GM12878 (cell line): ENCODE results near the gene RERE. TPM values are rescaled to one million over a fixed set of nuclear protein-coding genes. Genes with fewer than 3 reads are reported as not detected.

Experiments
- ATAC-seq: fragments of 200-7000 bp; cut with Tn5 transposase; 3 replicates; pipeline ENCODE4 v1.9.1; 2020; ENCODE audit warnings: mild to moderate bottlenecking, moderate library complexity
- BruUV-seq: library from RNA; stranded (reverse); fragments of 400-500 nt; replicated peaks from 2 replicates; lab custom pipeline; 2021; lab: Mats Ljungman, UMichigan
- CTCF ChIA-PET: fragments of 300-600 bp; sonication (Branson Sonifier 250); formaldehyde crosslinking; extraction: SDS; loops from one replicate; lab custom pipeline; 2021; ENCODE audit warnings: inconsistent platforms; lab: Yijun Ruan, JAX
- POLR2A ChIA-PET: fragments of 350-600 bp; formaldehyde crosslinking; extraction: SDS; loops from one replicate; lab custom pipeline; 2021; ENCODE audit warnings: inconsistent platforms; lab: Charles Lee
- RAD21 ChIA-PET: fragments of 300-600 bp; sonication (Branson Sonifier 250); formaldehyde crosslinking; loops from one replicate; lab custom pipeline; 2023; ENCODE audit warnings: antibody characterized with exemption; ENCODE audit not compliant: unreplicated experiment; lab: Charles Lee
- SMC1A ChIA-PET: fragments of 300-600 bp; sonication (Branson Sonifier 250); formaldehyde crosslinking; loops from one replicate; lab custom pipeline; 2023; ENCODE audit not compliant: unreplicated experiment, uncharacterized antibody; lab: Charles Lee
- DNase-seq: peaks from one replicate; pipeline ENCODE4 v3.0.0-alpha.2; 2011; ENCODE audit warnings: low read depth, low spot score
- FAIRE-seq: peaks from 3 replicates; lab custom pipeline; 2011; peaks lifted over from hg19 to GRCh38; lab: Jason Lieb, UNC
- H2AFZ ChIP-seq: 2 replicates; pipeline ENCODE4 v1.6.0; 2011; ENCODE audit warnings: low read depth, low read length, control low read depth; ENCODE audit not compliant: control insufficient read depth
- H3K27ac ChIP-seq: 2 replicates; pipeline ENCODE4 v1.5.1; 2011; ENCODE audit warnings: control low read depth; ENCODE audit not compliant: control insufficient read depth, insufficient read depth
- H3K27me3 ChIP-seq, 2 experiments: replicated peaks in 1 of 2; 2 replicates each; pipeline versions ENCODE4 v1.6.0 to v1.6.1; 2011; ENCODE audit warnings: low read length in 1 of 2; ENCODE audit not compliant: control insufficient read depth in 2 of 2, insufficient read depth in 2 of 2
- H3K36me3 ChIP-seq, 2 experiments: 2 replicates each; pipeline ENCODE4 v1.5.1; 2011; ENCODE audit warnings: low read length in 1 of 2; ENCODE audit not compliant: control insufficient read depth in 2 of 2, insufficient read depth in 2 of 2
- H3K4me1 ChIP-seq: 2 replicates; pipeline ENCODE4 v1.6.1; 2011; ENCODE audit warnings: mild to moderate bottlenecking, low read length, moderate library complexity, mixed read lengths; ENCODE audit not compliant: control insufficient read depth, insufficient read depth
- H3K4me2 ChIP-seq: 2 replicates; pipeline ENCODE4 v1.6.0; 2011; ENCODE audit warnings: control low read depth; ENCODE audit not compliant: control insufficient read depth, insufficient read depth
- H3K4me3 ChIP-seq: fragments of 200-600 bp; sonication (generic); 2 replicates; pipeline ENCODE4 v1.5.1; 2016
- H3K79me2 ChIP-seq: 2 replicates; pipeline ENCODE4 v1.6.0; 2011; ENCODE audit warnings: low read length; ENCODE audit not compliant: control insufficient read depth, insufficient read depth
- H3K9ac ChIP-seq: 2 replicates; pipeline ENCODE4 v1.8.0; 2011; ENCODE audit warnings: low read length, control low read depth, mixed read lengths; ENCODE audit not compliant: control insufficient read depth, insufficient read depth
- H3K9me3 ChIP-seq: replicated peaks from 3 replicates; pipeline ENCODE4 v1.5.1; 2011; ENCODE audit warnings: mild to moderate bottlenecking, low read length; ENCODE audit not compliant: control insufficient read depth, insufficient read depth
- H4K20me1 ChIP-seq: 2 replicates; pipeline ENCODE4 v1.6.0; 2011; ENCODE audit not compliant: control insufficient read depth, insufficient read depth
- HDGF ChIP-seq: fragments of 450-650 bp; IDR thresholded peaks from 2 replicates; pipeline ENCODE4 v1.6.1; 2016; ENCODE audit warnings: antibody characterized with exemption
- MTA3 ChIP-seq: IDR thresholded peaks from 2 replicates; pipeline ENCODE4 v1.6.1; 2012; ENCODE audit warnings: low read length, inconsistent platforms, borderline replicate concordance
- MYC ChIP-seq: IDR thresholded peaks from 2 replicates; pipeline ENCODE4 v1.6.1; 2011; ENCODE audit warnings: mild to moderate bottlenecking, low read length, moderate library complexity, inconsistent platforms; ENCODE audit not compliant: insufficient read depth, insufficient replicate concordance, insufficient read length, severe bottlenecking
- WGBS: methylation state at CpG from one replicate; pipeline ENCODE4 v1.1.6; 2016; ENCODE audit warnings: low lambda C conversion rate; ENCODE audit not compliant: insufficient replicate concordance, insufficient coverage; ENCODE audit errors: missing lambda C conversion rate; 5-methylcytosine and 5-hydroxymethylcytosine counted together
- in situ Hi-C: fragments of 300-500 bp; cut with MboI; formaldehyde crosslinking; loops from 9 replicates; pipeline ENCODE4 v1.14.3; 2018; ENCODE audit warnings: mixed read lengths
- intact Hi-C: fragments of 100-400 bp; cut with micrococcal nuclease; formaldehyde crosslinking; loops from one replicate; pipeline ENCODE4 v1.14.2; 2022; ENCODE audit not compliant: unreplicated experiment
- polyA plus RNA-seq, 11 experiments: library from polyadenylated mRNA; depleted of rRNA in 4 of 11; unstranded in 6 of 11; stranded (reverse) in 5 of 11; fragments of >200 nt; fragmentation: Nextera tagmentation in 4 of 11; fragmentation: Illumina TruSeq in 1 of 11; extraction: Ambion mirVana in 4 of 11; extraction: Trizol in 1 of 11; gene quantifications; 1 replicate in 1 of 11; 2 replicates in 10 of 11; pipeline versions ENCODE4 v1.2.1 to v1.2.3, GENCODE V29; 2011 to 2016; ENCODE audit warnings: inconsistent platforms in 2 of 11, missing spikeins in 2 of 11, low read depth in 1 of 11
- total RNA-seq, 4 experiments: library from RNA; depleted of rRNA in 3 of 4; stranded (reverse); fragments of >200 nt in 3 of 4; fragmentation: Illumina TruSeq in 1 of 4; extraction: Trizol in 1 of 4; gene quantifications; 2 replicates each; pipeline versions ENCODE4 v1.2.1 to v1.2.3, GENCODE V29; 2013 to 2021
- TF ChIP-seq, protein P1 (sequence below): fragments of 450-650 bp; IDR thresholded peaks from 2 replicates; pipeline ENCODE4 v1.6.1; 2017; ENCODE audit warnings: antibody characterized with exemption, mild to moderate bottlenecking, moderate library complexity
- TF ChIP-seq, protein P2 (sequence below): fragments of 450-650 bp; IDR thresholded peaks from 2 replicates; pipeline ENCODE4 v1.6.1; 2016; ENCODE audit warnings: mild to moderate bottlenecking
- TF ChIP-seq, protein P3 (sequence below): fragments of 150-350 bp; IDR thresholded peaks from 2 replicates; pipeline ENCODE4 v1.6.1; 2014; ENCODE audit warnings: mild to moderate bottlenecking, low read depth, low read length
- TF ChIP-seq, protein P4 (sequence below): IDR thresholded peaks from 2 replicates; pipeline ENCODE4 v1.6.1; 2011; ENCODE audit warnings: borderline replicate concordance, low read depth, mild to moderate bottlenecking, moderate library complexity, mixed read lengths, low read length; ENCODE audit not compliant: insufficient read depth; ENCODE audit errors: extremely low read length

The RERE gene
- total and polyA plus RNA-seq, 10 of the 15 experiments (the other 5 are each of a cell fraction or from before 2014, with no cell fraction given): 5.2 to 60.5 (median 20.2) TPM

DNA sequence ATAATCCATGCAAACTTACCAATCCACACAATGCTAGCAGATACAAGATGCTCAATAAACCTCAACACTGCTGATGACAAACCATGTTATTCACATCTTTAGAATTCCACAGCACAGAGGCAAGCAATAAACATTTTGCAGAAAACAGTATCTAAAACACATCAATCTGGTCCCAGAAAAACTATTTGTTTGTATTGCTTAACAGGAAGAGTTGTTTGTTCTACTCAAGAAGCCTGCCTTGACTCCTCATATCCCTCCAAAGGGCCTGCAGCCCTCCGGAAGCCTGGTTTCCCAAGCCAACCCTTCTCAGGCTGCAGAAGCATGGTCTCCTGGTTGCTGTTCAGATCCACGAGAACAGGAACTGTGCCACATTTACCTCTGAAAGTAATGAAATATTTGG lies 139.7 kb downstream of the RERE start (continued):
- TF ChIP-seq, protein P1, sequence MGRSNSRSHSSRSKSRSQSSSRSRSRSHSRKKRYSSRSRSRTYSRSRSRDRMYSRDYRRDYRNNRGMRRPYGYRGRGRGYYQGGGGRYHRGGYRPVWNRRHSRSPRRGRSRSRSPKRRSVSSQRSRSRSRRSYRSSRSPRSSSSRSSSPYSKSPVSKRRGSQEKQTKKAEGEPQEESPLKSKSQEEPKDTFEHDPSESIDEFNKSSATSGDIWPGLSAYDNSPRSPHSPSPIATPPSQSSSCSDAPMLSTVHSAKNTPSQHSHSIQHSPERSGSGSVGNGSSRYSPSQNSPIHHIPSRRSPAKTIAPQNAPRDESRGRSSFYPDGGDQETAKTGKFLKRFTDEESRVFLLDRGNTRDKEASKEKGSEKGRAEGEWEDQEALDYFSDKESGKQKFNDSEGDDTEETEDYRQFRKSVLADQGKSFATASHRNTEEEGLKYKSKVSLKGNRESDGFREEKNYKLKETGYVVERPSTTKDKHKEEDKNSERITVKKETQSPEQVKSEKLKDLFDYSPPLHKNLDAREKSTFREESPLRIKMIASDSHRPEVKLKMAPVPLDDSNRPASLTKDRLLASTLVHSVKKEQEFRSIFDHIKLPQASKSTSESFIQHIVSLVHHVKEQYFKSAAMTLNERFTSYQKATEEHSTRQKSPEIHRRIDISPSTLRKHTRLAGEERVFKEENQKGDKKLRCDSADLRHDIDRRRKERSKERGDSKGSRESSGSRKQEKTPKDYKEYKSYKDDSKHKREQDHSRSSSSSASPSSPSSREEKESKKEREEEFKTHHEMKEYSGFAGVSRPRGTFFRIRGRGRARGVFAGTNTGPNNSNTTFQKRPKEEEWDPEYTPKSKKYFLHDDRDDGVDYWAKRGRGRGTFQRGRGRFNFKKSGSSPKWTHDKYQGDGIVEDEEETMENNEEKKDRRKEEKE: no peak
- no peak for TF ChIP-seq HDGF

DNA sequence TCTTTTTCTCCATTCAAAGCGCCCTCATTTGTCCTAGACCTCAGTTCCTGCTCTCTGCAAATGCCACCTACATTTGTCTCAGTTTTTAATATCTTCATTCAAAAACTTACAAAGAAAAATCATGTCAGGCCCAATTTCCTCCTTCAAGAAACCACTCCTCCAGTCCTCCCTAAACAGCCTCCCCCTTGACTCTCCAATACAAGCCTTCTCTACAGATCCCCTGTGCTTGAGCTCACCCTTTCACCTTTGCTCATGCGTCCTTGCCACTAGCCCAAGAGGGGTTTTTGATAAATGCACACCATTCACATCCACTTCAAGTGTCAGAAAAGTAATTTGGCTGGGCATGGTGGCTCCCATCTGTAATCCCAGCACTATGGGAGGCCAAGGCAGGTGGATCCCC lies 140.6 kb downstream of the RERE start:
- RAD21 ChIA-PET: interaction anchor here (1.0 to 4.9 kb wide), 3 partner anchors 11 to 116 kb away, joined by 3 to 27 read pairs (median 12); no protein-coding TSS in a partner anchor
- intact Hi-C loops: no loop called here

More for the DNA sequence above, 140.6 kb downstream of the RERE start:
- SMC1A ChIA-PET: interaction anchor here (0.7 to 20.2 kb wide), 5 partner anchors 8 to 93 kb away, joined by 3 to 587 read pairs (median 5); no protein-coding TSS in a partner anchor
- Histone ChIP-seq H3K79me2 (peaks cover 50% of the 10 kb centered on the region), H3K4me2 (no peak overlapping the region), H3K4me1 (peaks cover 11% of the 10 kb centered on the region)
- TF ChIP-seq, protein P2, sequence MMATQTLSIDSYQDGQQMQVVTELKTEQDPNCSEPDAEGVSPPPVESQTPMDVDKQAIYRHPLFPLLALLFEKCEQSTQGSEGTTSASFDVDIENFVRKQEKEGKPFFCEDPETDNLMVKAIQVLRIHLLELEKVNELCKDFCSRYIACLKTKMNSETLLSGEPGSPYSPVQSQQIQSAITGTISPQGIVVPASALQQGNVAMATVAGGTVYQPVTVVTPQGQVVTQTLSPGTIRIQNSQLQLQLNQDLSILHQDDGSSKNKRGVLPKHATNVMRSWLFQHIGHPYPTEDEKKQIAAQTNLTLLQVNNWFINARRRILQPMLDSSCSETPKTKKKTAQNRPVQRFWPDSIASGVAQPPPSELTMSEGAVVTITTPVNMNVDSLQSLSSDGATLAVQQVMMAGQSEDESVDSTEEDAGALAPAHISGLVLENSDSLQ: no peak
- TF ChIP-seq MYC: no peak
- TF ChIP-seq, protein P3, sequence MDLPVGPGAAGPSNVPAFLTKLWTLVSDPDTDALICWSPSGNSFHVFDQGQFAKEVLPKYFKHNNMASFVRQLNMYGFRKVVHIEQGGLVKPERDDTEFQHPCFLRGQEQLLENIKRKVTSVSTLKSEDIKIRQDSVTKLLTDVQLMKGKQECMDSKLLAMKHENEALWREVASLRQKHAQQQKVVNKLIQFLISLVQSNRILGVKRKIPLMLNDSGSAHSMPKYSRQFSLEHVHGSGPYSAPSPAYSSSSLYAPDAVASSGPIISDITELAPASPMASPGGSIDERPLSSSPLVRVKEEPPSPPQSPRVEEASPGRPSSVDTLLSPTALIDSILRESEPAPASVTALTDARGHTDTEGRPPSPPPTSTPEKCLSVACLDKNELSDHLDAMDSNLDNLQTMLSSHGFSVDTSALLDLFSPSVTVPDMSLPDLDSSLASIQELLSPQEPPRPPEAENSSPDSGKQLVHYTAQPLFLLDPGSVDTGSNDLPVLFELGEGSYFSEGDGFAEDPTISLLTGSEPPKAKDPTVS: no peak
- no peak for TF ChIP-seq MTA3
- TF ChIP-seq, protein P4, sequence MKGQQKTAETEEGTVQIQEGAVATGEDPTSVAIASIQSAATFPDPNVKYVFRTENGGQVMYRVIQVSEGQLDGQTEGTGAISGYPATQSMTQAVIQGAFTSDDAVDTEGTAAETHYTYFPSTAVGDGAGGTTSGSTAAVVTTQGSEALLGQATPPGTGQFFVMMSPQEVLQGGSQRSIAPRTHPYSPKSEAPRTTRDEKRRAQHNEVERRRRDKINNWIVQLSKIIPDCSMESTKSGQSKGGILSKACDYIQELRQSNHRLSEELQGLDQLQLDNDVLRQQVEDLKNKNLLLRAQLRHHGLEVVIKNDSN: no peak
- TF ChIP-seq, all 136 proteins: peak for 0
- no peak overlapping the region for H2AFZ ChIP-seq
- BruUV-seq: no TSS peak
- H3K36me3 ChIP-seq: no peaks in the 10 kb centered on the region; a peak in 1 of 4 replicates
- DNase-seq: no peak
- in situ Hi-C loops: no loop called here
- ChIA-PET CTCF (no interaction called here), POLR2A (interaction anchor here (1.2 kb wide), 2 partner anchors 12 kb away, joined by 3 read pairs; no protein-coding TSS in a partner anchor)
- 96% methylated on average over 2 of the region's 2 CpGs for WGBS
- no peaks in the 10 kb centered on the region for H3K9me3 ChIP-seq
- no peak overlapping the region for H3K27ac ChIP-seq
- no peak overlapping the region for H3K9ac ChIP-seq
- ATAC-seq: no peak
- no peak for FAIRE-seq
- H3K4me3 ChIP-seq: no peak overlapping the region
- no peaks in the 10 kb centered on the region for H4K20me1 ChIP-seq
- H3K27me3 ChIP-seq: no peaks in the 10 kb centered on the region
